Measurements from ENCODE around the gene AKT1S1.

GRCh38 chr19:49877879-49878743 lies 956 bp upstream of the AKT1S1 start:
- TF ChIP-seq GATA3 (IDR thresholded peaks at IDR 0.05; ENCODE audit: low read depth, low read length) (no peak), GATA2 (IDR thresholded peaks at IDR 0.05; ENCODE audit: low read depth, low read length) (no peak)
